ENCODE data around the gene TRIO.

Gene TRIO

GRCh38 chr5:14121552-14121951 lies 21.6 kb upstream of the TRIO start:
- no peak for DNase-seq (ENCODE audit: extremely low spot score)
- TF ChIP-seq CTCF (IDR thresholded peaks at IDR 0.05; ENCODE audit: control extremely low read depth, extremely low read depth, low read depth, missing control alignments): no peak
- POLR2A ChIA-PET: no interaction called here
- CTCF ChIA-PET: interaction anchor here (1.2 to 3.7 kb wide), 3 partner anchors 12 to 527 kb away, joined by 3 to 20 read pairs (median 3); no protein-coding TSS in a partner anchor

- no peak for TF ChIP-seq CTCF (IDR thresholded peaks at IDR 0.05; ENCODE audit: control extremely low read depth, extremely low read depth, low read depth, missing control alignments)
- ChIA-PET CTCF (interaction anchor here (1.2 to 3.7 kb wide), 3 partner anchors 12 to 527 kb away, joined by 3 to 20 read pairs (median 3); no protein-coding TSS in a partner anchor), POLR2A (no interaction called here)
- no peak for DNase-seq (ENCODE audit: extremely low spot score)
Observed at GRCh38 chr5:14122089-14122488, 21.1 kb upstream of the TRIO start.

GRCh38 chr5:14123551-14123950 lies 19.6 kb upstream of the TRIO start:
- DNase-seq (ENCODE audit: extremely low spot score): no peak
- ChIA-PET CTCF (interaction anchor here (3.7 kb wide), 1 partner anchor 14 kb away, joined by 20 read pairs; no protein-coding TSS in a partner anchor), POLR2A (no interaction called here)
- no peak for TF ChIP-seq CTCF (IDR thresholded peaks at IDR 0.05; ENCODE audit: control extremely low read depth, extremely low read depth, low read depth, missing control alignments)

- no peak for DNase-seq (ENCODE audit: extremely low spot score)
- CTCF ChIA-PET: interaction anchor here (1.3 kb wide), 1 partner anchor 11 kb away, joined by 3 read pairs; no protein-coding TSS in a partner anchor
- POLR2A ChIA-PET: no interaction called here
- no peak for TF ChIP-seq CTCF (IDR thresholded peaks at IDR 0.05; ENCODE audit: control extremely low read depth, extremely low read depth, low read depth, missing control alignments)
Observed at GRCh38 chr5:14123974-14124482, 19.1 kb upstream of the TRIO start.

- CTCF ChIA-PET: interaction anchor here (1.2 to 1.3 kb wide), 2 partner anchors 12 to 145 kb away, joined by 3 read pairs; no protein-coding TSS in a partner anchor
- POLR2A ChIA-PET: no interaction called here
Observed at GRCh38 chr5:14125262-14125661, 17.9 kb upstream of the TRIO start.

GRCh38 chr5:14127587-14127986 lies 15.6 kb upstream of the TRIO start:
- CTCF ChIA-PET: no interaction called here
- TF ChIP-seq CTCF (IDR thresholded peaks at IDR 0.05; ENCODE audit: control extremely low read depth, extremely low read depth, low read depth, missing control alignments): no peak
- POLR2A ChIA-PET: no interaction called here
- DNase-seq (ENCODE audit: extremely low spot score): no peak

More at GRCh38 chr5:14125262-14125661, 17.9 kb upstream of the TRIO start:
- TF ChIP-seq CTCF (IDR thresholded peaks at IDR 0.05; ENCODE audit: control extremely low read depth, extremely low read depth, low read depth, missing control alignments): no peak
- no peak for DNase-seq (ENCODE audit: extremely low spot score)
